HG03378 (cell line): Measurements from ENCODE around the gene MAP7D2.
"Not testable (repeated sequence)": the region's sequence is repeated elsewhere in the genome, so short reads cannot be mapped to it uniquely, and the experiment has no call there.

Source experiments
- ATAC-seq: cut with Tn5 transposase; IDR thresholded peaks from one replicate; pipeline ENCODE4 v1.9.1; 2021; ENCODE audit warnings: mild to moderate bottlenecking, moderate library complexity; ENCODE audit not compliant: unreplicated experiment

MAP7D2 gene

DNA sequence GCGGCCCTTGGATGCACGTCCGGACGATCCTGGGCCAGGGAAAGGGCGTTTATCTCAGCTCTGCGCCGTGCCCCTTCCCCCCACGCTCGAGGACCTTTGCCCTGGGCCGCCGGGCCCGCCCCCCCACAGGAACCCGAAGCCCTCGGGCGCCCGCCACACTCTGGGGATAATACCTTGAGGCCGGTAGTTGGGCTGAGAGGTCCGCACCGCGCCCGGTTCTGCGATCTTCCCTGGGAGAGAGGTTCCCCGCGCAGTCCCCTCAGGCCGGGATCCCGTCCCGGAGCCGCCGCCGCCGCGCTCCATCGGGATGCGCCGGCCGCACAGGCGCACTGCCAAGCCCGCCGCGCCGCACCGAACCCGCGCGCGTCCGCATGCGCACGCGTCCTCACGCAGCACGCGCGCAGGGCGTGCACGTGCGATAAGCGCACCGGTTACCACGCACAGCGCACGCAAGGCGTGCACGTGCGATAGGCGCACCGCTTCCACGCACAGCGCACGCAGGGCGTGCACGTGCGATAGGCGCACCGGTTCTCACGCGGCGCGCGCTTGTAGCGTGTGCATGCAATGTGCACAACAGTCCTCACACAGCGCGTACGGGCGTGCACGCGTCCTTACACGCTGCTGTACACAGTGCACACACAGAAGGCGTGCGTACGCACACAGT is at the start of gene MAP7D2:
Gene MAP7D2, minus strand, starts transcription at position 331 of the 664 bp plus-strand sequence. Its CDS starts 28 bp downstream, at position 303.
- ATAC-seq = no peak

DNA sequence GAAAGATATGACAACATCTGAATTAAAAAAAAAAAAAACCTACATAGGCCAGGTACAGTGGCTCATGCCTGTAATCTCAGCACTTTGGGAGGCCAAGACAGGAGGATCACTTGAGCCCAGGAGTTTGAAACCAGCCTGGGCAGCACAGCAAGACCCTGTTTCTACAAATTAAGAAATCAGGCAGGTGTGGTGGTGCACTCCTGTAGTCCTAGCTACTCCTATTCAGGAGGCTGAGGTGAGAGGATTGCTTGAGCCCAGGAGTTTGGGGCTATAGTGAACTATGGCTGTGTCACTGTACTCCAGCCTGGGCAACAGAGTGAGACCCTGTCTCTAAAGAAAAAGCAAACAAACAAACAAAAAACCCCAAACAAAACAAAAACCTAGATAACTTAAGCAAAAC is 45.8 kb upstream of the MAP7D2 start:
- not testable (repeated sequence) for ATAC-seq

DNA sequence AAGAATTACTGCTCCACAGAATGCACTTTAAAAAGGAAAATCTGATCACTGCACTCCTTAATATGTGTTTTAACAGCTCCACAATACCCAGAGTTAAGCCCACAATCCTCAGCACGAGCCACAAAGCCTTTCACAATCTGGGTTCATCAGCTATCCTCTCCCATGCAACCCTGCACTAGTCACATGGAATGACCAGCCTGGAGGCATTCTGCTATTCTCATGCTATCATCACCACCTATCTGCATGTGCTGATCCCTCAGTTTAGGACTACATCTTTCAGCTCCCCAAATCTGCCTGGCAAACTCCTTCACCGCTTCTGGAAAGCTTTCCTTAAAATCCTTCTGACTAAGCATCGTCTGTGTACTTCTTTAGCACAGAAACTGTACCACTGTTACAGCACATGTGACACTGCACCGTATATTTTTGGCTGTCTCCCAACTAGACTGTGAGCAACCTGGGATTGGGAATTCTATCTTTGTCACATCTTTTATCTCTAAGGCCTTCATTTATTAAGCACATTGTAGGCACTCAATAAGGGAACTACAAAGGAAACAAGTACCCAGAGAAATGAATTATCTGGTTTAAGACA is 43.2 kb upstream of the MAP7D2 start:
- ATAC-seq = no peak

DNA sequence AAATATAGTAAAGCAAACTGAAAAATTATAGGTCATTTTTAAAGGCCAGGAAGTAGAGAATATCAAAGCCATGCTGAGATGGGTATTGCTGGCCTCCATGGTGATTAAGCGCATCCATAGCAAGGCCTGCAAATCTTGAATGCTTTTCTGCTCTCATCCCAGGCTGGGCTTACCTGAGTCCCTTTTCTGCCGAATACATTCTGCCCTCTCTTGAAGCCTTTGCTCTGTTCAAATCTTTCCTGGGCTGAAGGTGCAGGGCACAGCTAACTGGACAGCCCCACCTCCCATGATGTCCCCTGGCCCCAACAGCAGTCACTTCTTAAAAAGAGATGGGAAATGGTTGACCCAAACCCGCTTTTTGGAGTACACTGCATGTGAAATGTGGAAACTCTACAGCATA is 35.0 kb upstream of the MAP7D2 start:
- ATAC-seq = no peak

DNA sequence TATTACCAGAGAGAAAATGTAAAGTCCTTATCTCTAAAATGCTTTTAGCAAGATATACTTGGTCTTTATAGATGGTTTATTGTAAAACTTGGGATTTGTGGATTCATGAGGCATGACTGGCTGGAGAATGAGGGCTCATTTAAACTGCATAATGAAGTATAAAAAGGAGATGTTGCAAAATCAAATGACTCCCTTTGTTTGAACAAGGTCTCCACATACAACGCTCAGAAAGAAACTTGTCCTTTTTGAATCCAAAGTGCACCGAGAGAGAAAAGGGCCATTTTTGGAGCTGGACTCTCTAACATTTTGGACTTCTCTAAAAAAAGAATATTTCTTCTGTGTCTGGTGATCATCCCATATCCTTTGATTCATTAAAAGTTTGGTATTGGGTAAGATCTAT is 32.6 kb upstream of the MAP7D2 start:
- ATAC-seq = no peak

DNA sequence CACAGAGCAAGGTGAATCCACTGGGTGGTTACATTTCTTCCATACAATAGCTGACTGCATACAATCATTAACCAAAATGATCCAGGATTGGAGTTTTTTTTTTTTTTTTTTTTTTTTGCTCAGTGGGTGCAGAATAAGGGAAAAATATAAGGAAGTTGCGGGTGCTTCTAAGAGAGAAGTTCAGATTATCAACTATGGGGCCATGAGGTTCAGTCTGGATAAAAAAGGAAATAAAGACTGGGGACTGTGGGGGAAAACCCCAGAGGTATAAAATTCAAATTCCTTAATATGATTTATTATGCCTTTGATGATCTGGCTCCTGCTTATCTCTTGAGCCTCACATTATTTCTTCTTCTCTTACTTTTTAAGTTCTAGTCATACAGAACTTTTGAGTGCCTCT is 30.9 kb upstream of the MAP7D2 start:
- no peak for ATAC-seq

DNA sequence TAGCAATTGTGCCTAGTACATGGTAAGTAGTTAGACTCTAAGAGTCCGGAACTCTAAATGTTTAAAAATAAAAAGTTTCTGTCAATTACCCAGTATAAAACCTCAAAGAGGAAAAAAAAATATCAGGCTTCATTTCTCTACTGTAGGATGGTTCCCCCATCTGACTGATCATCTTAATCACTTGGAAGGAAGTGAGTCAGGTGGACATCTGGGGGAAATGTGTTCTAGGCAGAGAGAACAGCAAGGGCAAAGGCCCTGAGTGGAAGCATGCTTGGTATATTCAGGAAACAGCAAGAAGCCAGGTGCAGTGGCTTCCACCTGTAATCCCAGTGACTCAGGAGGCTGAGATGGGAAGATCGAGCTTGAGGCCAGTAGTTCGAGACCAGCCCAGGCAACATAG is 27.8 kb upstream of the MAP7D2 start:
- no peak for ATAC-seq

DNA sequence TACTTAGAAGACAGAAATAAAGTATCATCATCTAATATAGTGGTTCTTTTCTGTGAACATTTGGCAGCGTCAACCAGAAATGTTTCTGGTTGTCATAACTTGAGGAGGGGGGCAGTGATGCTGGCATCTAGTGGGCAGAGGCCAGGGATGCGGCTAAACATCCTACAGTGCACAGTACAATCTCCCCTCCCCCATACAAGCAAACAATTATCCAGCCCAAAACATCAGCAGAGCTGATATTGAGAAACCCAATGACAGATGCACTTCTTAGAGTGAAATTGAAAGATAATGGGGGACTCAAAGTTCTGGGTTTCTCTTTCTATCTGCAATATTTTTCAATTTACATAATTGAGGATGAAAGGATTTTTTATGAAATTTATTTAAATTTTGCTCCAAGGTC is 26.9 kb upstream of the MAP7D2 start:
- ATAC-seq = no peak

DNA sequence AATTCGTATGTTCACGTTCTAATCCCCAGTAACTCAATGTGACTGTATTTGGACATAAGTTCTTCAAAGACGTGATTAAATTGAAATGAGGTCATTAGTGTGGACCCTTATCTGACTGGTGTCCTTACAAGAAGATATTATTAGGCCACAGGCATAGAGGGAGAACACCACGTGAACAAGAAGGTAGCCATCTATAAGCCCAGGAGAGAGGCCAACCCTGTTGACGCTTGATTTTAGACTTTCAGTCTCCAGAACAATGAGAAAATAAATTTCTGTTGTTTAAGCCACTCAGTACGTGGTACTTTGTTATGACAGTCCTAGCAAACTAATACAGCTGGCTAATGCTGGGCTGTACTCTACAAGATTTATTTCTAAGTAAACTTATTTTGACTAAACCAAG is 26.4 kb upstream of the MAP7D2 start:
- ATAC-seq = no peak

DNA sequence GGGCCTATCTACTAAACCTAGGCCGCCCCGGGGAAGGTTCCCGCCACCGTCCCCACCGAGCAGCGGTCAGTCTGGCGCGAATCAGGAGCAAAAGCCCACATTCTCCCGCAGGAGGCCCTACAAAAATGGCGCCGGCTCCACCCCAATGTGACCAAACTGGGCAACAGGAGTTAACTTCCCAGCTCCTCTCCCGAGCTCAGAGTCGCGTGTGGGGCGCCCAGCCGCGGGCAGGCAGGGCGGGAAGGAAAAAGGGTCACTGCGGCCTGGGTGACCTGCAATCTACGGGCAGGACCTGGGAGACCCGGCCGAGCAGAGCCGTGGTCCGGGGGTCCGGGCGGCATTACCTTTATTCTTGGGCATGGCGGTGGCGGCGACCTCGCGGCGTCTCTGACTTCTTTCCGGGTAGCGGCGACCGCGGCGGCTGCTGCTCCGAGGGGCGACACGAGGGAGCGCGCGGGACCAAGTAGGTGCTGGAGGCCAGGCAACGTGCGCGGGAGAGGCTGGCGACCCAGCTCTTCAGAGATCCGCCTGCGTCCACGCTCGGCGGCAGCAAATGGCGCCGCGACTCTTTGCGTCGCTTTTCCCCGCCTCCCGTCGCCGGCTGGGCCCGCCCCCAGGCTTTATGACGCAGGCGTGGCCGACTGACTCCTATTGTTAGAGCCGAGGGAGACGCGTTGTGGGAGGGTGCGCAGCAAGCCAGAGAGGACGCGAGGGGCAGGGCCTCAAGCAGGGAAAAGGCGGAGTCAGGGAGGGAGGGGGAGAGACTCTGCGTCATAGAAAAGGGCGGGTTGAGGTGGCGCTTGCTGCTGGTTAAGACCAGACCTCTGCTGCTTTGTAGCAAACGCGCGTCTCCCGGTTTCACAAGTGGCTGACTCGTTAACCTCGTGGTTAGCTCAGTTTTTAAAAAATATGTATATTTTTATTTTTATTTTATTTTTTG is 24.8 kb upstream of the MAP7D2 start, which contains the start of gene EIF1AX:
Gene EIF1AX, minus strand, starts transcription at position 558 of the 940 bp plus-strand sequence. Its CDS starts 198 bp downstream, at position 360.
- peak; percentile 98 for ATAC-seq

DNA sequence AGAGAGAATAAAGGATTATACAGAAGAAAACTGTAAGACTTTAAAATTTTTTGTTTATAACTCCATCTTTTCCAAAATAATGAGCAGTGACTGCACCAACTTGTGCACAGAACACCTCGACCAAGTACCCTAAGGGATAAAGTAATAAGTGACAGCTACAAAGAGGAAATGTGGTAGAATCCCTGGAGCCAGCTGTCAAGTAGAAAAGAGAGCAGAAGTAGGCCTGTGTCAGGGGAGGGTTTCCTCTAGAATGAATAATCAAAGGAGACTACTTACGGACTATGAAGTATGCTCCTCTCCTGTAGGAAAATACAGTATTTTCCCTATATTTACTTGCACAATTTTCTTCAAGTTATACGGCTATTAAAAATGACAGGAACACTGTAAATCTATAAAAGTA is 23.7 kb upstream of the MAP7D2 start:
- ATAC-seq = no peak

DNA sequence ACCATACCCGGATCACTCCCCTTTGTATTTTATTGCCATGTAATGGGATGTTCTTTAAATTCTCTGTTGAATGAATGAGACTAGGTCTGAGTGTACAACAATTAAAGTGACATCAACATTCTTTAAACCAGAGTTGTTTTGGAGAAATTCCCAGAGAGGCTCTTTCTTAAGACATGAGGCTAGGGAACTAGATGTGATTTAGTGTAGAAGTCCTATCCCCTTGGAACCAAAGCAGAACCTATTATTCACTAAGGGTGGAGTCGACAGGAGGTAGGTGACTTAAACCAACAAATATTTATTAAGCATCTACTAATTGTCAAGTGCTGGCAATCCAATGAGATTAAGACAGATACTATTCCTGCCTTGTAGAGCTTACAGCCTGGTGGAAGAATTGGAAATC is 23.3 kb upstream of the MAP7D2 start:
- ATAC-seq = no peak

DNA sequence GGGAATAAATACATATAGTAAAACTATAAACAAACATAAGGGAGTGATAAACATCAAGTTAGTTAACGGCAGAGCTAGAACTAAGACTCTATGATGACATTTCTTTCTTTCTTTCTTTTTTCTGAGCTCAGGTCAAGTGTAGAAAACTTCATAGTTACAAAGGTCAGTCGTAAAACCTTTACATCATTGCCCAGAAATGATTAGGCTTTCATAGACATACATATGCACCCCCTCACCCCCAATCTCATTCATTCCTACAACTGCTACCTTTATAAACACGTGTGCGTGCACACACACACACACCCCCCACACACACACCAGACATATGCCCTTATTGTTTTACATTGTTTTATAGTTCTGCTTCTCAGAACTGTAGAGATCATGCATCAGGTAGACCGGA is 19.2 kb upstream of the MAP7D2 start:
- ATAC-seq = no peak

DNA sequence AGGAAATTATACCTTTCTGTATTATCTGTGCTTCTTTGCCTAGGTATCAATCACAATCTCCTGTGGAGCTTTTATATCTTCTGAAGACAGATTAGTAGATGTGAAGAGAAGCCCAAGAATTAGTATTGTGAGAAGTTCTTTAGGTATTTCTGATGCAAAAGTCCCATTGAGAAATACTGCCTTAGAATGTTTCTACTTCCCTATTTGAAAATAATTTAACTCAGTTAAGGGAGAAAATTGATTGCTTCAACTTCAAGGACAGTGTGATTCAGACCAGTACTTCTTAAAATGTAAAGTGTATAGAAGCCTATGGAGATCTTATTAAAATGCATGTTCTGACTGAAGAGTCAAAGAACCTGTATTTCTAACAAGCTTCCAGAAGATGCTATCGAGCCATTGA is 16.0 kb upstream of the MAP7D2 start:
- no peak for ATAC-seq

DNA sequence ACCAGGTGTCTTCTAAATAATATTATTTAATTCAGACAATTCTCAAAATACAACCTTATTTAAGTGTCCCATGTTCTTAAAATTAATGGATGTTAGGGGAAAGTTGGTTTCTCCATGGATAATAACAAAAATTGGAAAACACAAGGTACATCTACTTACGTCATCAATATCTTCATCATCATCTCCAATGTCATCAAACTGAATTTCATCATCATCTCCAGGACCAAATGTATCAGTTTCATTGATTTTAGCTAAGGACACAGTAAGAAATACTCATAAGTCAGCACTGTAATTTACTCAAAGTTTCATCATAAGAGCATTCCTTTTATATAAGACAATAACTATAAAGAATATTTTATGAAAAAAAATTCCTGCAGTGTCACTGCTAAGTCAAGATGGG is 13.7 kb upstream of the MAP7D2 start:
- ATAC-seq = no peak

DNA sequence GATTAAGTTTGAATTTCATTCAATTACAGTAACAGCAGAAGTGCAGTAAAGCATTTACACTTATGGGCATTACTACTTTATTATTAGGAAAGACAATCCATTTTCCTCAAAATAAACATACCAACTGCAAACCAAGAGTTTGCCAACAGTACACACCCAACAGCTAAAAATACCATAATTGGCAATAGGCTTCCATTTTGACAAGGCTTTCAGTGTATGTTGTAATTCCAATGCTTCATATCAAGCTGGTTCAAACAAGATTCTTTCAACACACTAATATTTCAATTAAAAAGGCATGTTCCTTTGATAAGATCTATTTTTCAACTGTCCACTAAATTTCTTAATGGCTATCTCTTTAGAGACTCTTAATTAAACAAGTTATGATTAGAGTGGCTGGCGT is 12.8 kb upstream of the MAP7D2 start:
- no peak for ATAC-seq

DNA sequence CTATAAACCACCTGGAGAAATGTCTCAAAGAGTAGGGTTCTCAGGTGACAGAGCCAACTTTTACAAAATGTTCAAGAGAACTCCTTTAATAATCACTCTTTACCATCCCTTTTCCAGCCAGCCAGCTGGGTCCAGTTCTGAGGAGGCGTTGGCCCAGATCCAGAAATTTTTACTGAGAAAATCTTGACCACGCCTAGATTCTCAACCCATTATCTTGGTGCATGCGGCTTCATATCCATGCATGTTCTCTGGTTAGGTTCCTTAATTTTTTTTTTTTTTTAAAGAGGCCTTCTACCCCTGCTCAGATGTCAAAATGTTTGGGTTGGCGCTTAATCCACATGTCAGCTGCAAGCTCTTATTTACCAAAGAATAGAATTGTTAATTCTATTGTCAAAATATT is 12.0 kb upstream of the MAP7D2 start:
- no peak for ATAC-seq

DNA sequence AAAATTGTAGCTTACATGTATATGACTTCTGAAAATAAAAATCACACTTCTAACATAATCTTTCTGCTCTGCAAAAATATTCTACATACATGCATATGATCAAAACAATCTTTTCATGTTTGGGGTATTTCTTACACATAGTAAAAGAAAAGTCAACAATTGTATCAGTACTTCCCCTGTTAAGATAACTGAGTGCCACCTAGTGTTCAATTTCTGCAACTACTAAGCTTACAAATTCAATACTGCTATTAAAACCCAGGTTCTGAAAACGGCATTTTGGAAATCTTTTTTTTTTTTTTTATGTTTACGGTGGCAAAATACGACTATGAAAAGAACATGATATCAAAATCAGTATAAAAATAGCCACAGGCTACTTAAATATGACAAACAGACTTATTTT is 10.7 kb upstream of the MAP7D2 start:
- peak; percentile 46 for ATAC-seq

DNA sequence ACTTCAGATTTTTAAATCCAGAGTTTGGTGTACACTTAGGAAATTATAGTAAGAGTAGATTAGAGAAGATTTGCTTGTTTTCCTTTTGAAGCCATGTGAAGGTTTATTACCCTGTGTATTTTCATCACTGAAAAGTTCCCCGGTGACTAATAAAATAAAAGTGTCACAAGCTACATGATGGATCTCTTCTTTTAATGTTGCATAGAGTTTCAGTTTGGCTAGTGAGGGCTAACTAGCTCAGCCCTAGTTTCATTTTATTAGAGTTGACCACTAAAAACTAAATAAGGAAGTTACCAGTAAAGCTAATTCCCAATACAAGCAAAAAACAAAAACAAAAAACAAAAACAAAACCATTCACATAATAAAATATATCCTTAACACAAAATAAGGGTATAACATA is 10.1 kb upstream of the MAP7D2 start:
- ATAC-seq = peak; percentile 63

DNA sequence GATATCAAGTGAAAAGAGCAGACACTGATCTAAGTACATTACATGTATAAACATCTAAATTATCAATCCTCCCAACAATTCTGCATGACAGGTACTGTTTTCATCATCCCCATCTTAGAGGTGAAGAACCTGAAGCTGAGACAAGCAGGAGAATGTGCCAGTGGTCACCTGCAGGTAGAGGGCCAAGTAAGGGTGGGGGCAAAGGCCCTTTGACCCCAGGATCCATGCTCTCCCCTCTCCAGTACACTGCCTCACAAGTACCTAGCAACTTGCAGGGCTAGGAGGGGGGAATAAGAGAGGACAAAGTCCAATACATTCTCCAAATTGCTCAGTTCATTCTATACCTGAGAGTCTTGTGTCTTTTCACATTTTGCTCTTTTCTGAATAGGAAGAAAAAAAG is 8.3 kb upstream of the MAP7D2 start:
- no peak for ATAC-seq

DNA sequence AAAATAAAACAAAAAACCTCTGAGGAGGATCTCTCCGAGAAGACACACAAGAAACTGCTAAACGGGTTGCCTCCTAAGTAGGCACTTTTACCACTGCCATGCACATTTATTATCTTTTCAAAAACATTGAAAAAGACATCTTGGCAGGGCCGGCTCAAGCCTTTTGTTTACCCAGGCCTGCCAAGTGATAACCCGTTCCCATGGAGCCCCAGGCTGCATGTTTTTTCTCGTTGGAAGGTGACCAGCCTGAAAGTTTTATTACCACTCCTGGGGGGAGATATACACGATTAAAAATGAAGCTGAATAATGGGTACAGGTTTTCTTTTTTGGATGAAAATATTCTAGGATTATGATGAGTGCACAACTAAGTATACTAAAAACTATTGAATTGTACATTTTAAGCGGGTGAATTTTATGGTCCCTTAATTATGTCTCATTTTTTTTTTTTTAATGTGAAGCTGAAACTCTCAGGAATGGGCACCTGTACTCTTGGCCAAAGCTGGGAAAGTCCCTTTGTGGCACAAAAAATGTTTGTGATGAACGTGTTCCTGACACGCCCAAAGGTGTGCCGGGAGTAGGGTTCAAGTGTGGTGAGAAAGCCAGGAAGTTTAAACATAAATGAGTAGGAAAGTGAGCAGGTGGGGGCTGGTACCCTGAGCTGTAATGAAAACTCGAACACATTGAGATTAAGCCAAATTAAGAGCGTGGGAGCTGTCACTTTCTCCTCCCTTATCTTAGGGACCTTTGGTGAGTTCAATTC is 1.5 kb upstream of the MAP7D2 start:
- no peak for ATAC-seq
